Breast epithelium (tissue), 4 donors: Measurements from ENCODE around the gene VMAC. TPM values are rescaled to one million over a fixed set of nuclear protein-coding genes. Genes with fewer than 3 reads are reported as not detected.
A peak's percentile ranks its signal among the peaks of the same experiment; 100 is the strongest.

Source experiments
- DNase-seq, 2 donors: peaks; one replicate each; pipeline ENCODE4 v3.0.0-alpha.2; 2019; ENCODE audit warnings: low spot score in 2 of 2
- H3K27ac ChIP-seq, 2 donors: fragments of 200-600 bp; sonication (generic) in 1 of 2; one replicate each; pipeline ENCODE4 v1.5.1; 2016 to 2019; ENCODE audit warnings: mild to moderate bottlenecking in 1 of 2
- H3K27me3 ChIP-seq, 2 donors: fragments of 200-600 bp; sonication (generic) in 1 of 2; one replicate each; pipeline versions ENCODE4 v1.5.1 to v1.6.0; 2017 to 2019; ENCODE audit warnings: control low read depth in 1 of 2, mild to moderate bottlenecking in 1 of 2
- H3K36me3 ChIP-seq: fragments of 200-600 bp; one replicate; pipeline ENCODE4 v1.5.1; 2019
- H3K4me1 ChIP-seq, 2 donors: fragments of 200-600 bp; sonication (generic); one replicate each; pipeline ENCODE4 v1.5.1; 2016 to 2019; ENCODE audit warnings: control low read depth in 1 of 2
- H3K4me3 ChIP-seq, 3 donors: fragments of 200-600 bp; sonication (generic); 1 replicate in 2 of 3; 2 replicates in 1 of 3; pipeline ENCODE4 v1.5.1; 2016 to 2019; ENCODE audit warnings: mild to moderate bottlenecking in 3 of 3, moderate library complexity in 2 of 3
- H3K9me3 ChIP-seq, 2 donors: fragments of 200-600 bp; sonication (generic) in 1 of 2; one replicate each; pipeline ENCODE4 v1.5.1; 2016 to 2019; ENCODE audit warnings: control low read depth in 1 of 2
- CTCF ChIP-seq, 3 donors: fragments of 450-650 bp; IDR thresholded peaks; one replicate each; pipeline ENCODE4 v1.5.1; 2016 to 2017; ENCODE audit warnings: antibody characterized with exemption in 3 of 3, mild to moderate bottlenecking in 3 of 3, moderate library complexity in 3 of 3
- POLR2A ChIP-seq: fragments of 450-650 bp; IDR thresholded peaks from one replicate; pipeline ENCODE4 v1.6.1; 2016; ENCODE audit warnings: antibody characterized with exemption, mild to moderate bottlenecking, moderate library complexity
- POLR2AphosphoS5 ChIP-seq, 3 donors: sonication (generic); formaldehyde crosslinking; IDR thresholded peaks; one replicate each; pipeline ENCODE4 v1.6.1; 2017; ENCODE audit warnings: antibody characterized with exemption in 3 of 3
- intact Hi-C: fragments of 100-400 bp; cut with DNase I; formaldehyde crosslinking; loops from one replicate; pipeline ENCODE4 v1.15.1; 2023; ENCODE audit warnings: low total_unique reads
- total RNA-seq, 3 donors: library from RNA; depleted of rRNA; stranded (reverse); fragments of >200 nt; gene quantifications; one replicate each; pipeline ENCODE4 v1.1.0, GENCODE V29; 2016

The VMAC gene
- total RNA-seq, 3 donors from 2014 or later: 6.1 to 11.8 (median 9.2) TPM

- Histone ChIP-seq H3K4me1 (peaks cover 0 to 3% of the 10 kb centered on the region in 2 donors), H3K27ac (peak overlapping the region; percentile 74 to 81), H3K36me3 (no peaks in the 10 kb centered on the region), H3K27me3 (no peaks in the 10 kb centered on the region), H3K4me3 (no peak overlapping the region), H3K9me3 (no peaks in the 10 kb centered on the region)
- no peak for DNase-seq
- intact Hi-C loops: no loop called here
- TF ChIP-seq POLR2A (no peak), CTCF (IDR thresholded peaks at IDR 0.05) (no peak), POLR2AphosphoS5 (IDR thresholded peaks at IDR 0.05) (no peak)
Observed at GRCh38 chr19:5948752-5949564, 44.3 kb downstream of the VMAC start.

- peaks cover 0 to 7% of the 10 kb centered on the region in 2 donors for H3K4me1 ChIP-seq
- DNase-seq: no peak
- H3K27me3 ChIP-seq: no peaks in the 10 kb centered on the region
- H3K27ac ChIP-seq: no peak overlapping the region
- intact Hi-C loops: no loop called here
- no peak for TF ChIP-seq CTCF (IDR thresholded peaks at IDR 0.05)
- TF ChIP-seq POLR2AphosphoS5 (IDR thresholded peaks at IDR 0.05): no peak
- no peak for TF ChIP-seq POLR2A
- H3K4me3 ChIP-seq: no peak overlapping the region
- no peaks in the 10 kb centered on the region for H3K36me3 ChIP-seq
- no peaks in the 10 kb centered on the region for H3K9me3 ChIP-seq
Observed at GRCh38 chr19:5949792-5950305, 45.2 kb downstream of the VMAC start.

- no peak overlapping the region for H3K4me3 ChIP-seq
- peaks cover 0 to 7% of the 10 kb centered on the region in 2 donors for H3K4me1 ChIP-seq
- TF ChIP-seq POLR2A (no peak), CTCF (IDR thresholded peaks at IDR 0.05) (no peak), POLR2AphosphoS5 (IDR thresholded peaks at IDR 0.05) (no peak)
- intact Hi-C loops: no loop called here
- DNase-seq: no peak
- no peaks in the 10 kb centered on the region for H3K9me3 ChIP-seq
- H3K27ac ChIP-seq: no peak overlapping the region
- H3K27me3 ChIP-seq: no peaks in the 10 kb centered on the region
- H3K36me3 ChIP-seq: no peaks in the 10 kb centered on the region
Observed at GRCh38 chr19:5950741-5951140, 46.1 kb downstream of the VMAC start.

GRCh38 chr19:5951338-5951861 lies 46.7 kb downstream of the VMAC start:
- intact Hi-C loops: no loop called here
- peaks cover 0 to 7% of the 10 kb centered on the region in 2 donors for H3K4me1 ChIP-seq
- no peak for TF ChIP-seq POLR2A
- TF ChIP-seq CTCF (IDR thresholded peaks at IDR 0.05): no peak
- TF ChIP-seq POLR2AphosphoS5 (IDR thresholded peaks at IDR 0.05): no peak
- no peak overlapping the region for H3K27ac ChIP-seq
- H3K4me3 ChIP-seq: no peak overlapping the region
- no peak for DNase-seq
- H3K27me3 ChIP-seq: no peaks in the 10 kb centered on the region
- H3K36me3 ChIP-seq: no peaks in the 10 kb centered on the region
- H3K9me3 ChIP-seq: no peaks in the 10 kb centered on the region
